ENCODE results near the gene LHFPL6. TPM values are rescaled to one million over a fixed set of nuclear protein-coding genes. Genes with fewer than 3 reads are reported as not detected.

LHFPL6 gene
- total and polyA plus RNA-seq, 12 donors = 41.5 to 65.8 (median 55.4) TPM

- intact Hi-C loops (cut with DNase I) = loop anchor here in 2 of 10 donors (5.0 kb wide), 4 partner anchors 58 to 178 kb away; no protein-coding TSS in a partner anchor
- 95% methylated on average over 4 of the region's 4 CpGs for WGBS, 2 donors
- no peak for TF ChIP-seq CTCF (IDR thresholded peaks at IDR 0.05)
- H3K4me1 ChIP-seq = peaks cover 0 to 62% (median 34%) of the 10 kb centered on the region in 9 donors
- H3K9me3 ChIP-seq = no peaks in the 10 kb centered on the region
- H3K36me3 ChIP-seq = no peaks in the 10 kb centered on the region
- no peak overlapping the region for H3K4me3 ChIP-seq
- no peak for ATAC-seq
- H3K27ac ChIP-seq = peak overlapping the region in 1 of 10 donors; percentile 69
- H3K27me3 ChIP-seq = no peaks in the 10 kb centered on the region
- no peak for DNase-seq
Observed at GRCh38 chr13:39324806-39325311, 278.1 kb downstream of the LHFPL6 start.

- no peak for TF ChIP-seq CTCF (IDR thresholded peaks at IDR 0.05)
- intact Hi-C loops (cut with DNase I) = loop anchor here in 1 of 10 donors (5.0 kb wide), 2 partner anchors 56 to 89 kb away; no protein-coding TSS in a partner anchor
- DNase-seq (no peak), ATAC-seq (peak in 1 of 8 donors; percentile 54)
- Histone ChIP-seq H3K4me3 (no peak overlapping the region), H3K36me3 (no peaks in the 10 kb centered on the region), H3K9me3 (no peaks in the 10 kb centered on the region), H3K4me1 (peaks cover 0 to 67% (median 39%) of the 10 kb centered on the region in 9 donors), H3K27ac (peak overlapping the region in 5 of 10 donors; percentile 11 to 46 (median 24)), H3K27me3 (no peaks in the 10 kb centered on the region)
- WGBS, 2 donors = 52 to 54% methylated on average over 3 of the region's 3 CpGs
Observed at GRCh38 chr13:39322836-39323585, 280.0 kb downstream of the LHFPL6 start.

- Histone ChIP-seq H3K27ac (peak overlapping the region in 2 of 10 donors; percentile 13 to 42), H3K4me3 (no peak overlapping the region), H3K4me1 (peaks cover 0 to 71% (median 46%) of the 10 kb centered on the region in 9 donors), H3K36me3 (no peaks in the 10 kb centered on the region), H3K27me3 (no peaks in the 10 kb centered on the region), H3K9me3 (no peaks in the 10 kb centered on the region)
- peak in 5 of 8 donors; percentile 27 to 79 (median 60) for ATAC-seq
- 71 to 79% methylated on average over 1 of the region's 1 CpG for WGBS, 2 donors
- no peak for TF ChIP-seq CTCF (IDR thresholded peaks at IDR 0.05)
- intact Hi-C loops (cut with DNase I) = loop anchor here in 1 of 10 donors (5.0 kb wide), 2 partner anchors 54 to 91 kb away; no protein-coding TSS in a partner anchor
- no peak for DNase-seq
Observed at GRCh38 chr13:39321574-39321973, 281.4 kb downstream of the LHFPL6 start.

- Histone ChIP-seq H3K4me1 (peaks cover 4 to 57% (median 41%) of the 10 kb centered on the region in 9 donors), H3K27me3 (no peaks in the 10 kb centered on the region), H3K36me3 (no peaks in the 10 kb centered on the region), H3K27ac (no peak overlapping the region), H3K9me3 (no peaks in the 10 kb centered on the region), H3K4me3 (no peak overlapping the region)
- no peak for TF ChIP-seq CTCF (IDR thresholded peaks at IDR 0.05)
- DNase-seq = no peak
- no peak for ATAC-seq
- intact Hi-C loops (cut with DNase I) = no loop called here
- WGBS, 2 donors = 100% methylated on average over 1 of the region's 1 CpG
Observed at GRCh38 chr13:39318161-39318560, 284.8 kb downstream of the LHFPL6 start.

Measured in heart right ventricle (tissue), 16 donors.